Mucosa of stomach (tissue), 1 donor: ENCODE measurements around the gene ZC3H8.

ENCODE experiments used
- H3K27me3 ChIP-seq: one replicate; pipeline ENCODE4 v1.7.0; 2013; ENCODE audit warnings: mild to moderate bottlenecking, low read length; ENCODE audit not compliant: control insufficient read depth, insufficient read depth
- H3K36me3 ChIP-seq: one replicate; pipeline ENCODE4 v1.7.0; 2013; ENCODE audit warnings: low read length; ENCODE audit not compliant: control insufficient read depth, insufficient read depth
- H3K4me1 ChIP-seq: one replicate; pipeline ENCODE4 v1.7.0; 2013; ENCODE audit warnings: mild to moderate bottlenecking, low read length; ENCODE audit not compliant: control insufficient read depth, insufficient read depth
- H3K4me3 ChIP-seq: one replicate; pipeline ENCODE4 v1.7.0; 2013; ENCODE audit warnings: low read length
- H3K9ac ChIP-seq: one replicate; pipeline ENCODE4 v1.7.0; 2013; ENCODE audit warnings: mild to moderate bottlenecking, low read length, moderate library complexity
- H3K9me3 ChIP-seq: one replicate; pipeline ENCODE4 v1.7.0; 2013; ENCODE audit warnings: mild to moderate bottlenecking, low read length, moderate library complexity; ENCODE audit not compliant: control insufficient read depth
- donor health status: Pancreatic carcinoma.

The ZC3H8 gene

GRCh38 chr2:112187046-112187715 is 67.7 kb downstream of the ZC3H8 start:
- H3K9ac ChIP-seq, result no peak overlapping the region
- H3K9me3 ChIP-seq, result no peaks in the 10 kb centered on the region
- no peak overlapping the region for H3K4me3 ChIP-seq
- no peaks in the 10 kb centered on the region for H3K36me3 ChIP-seq
- H3K27me3 ChIP-seq, result peaks cover 10% of the 10 kb centered on the region
- H3K4me1 ChIP-seq, result no peaks in the 10 kb centered on the region

GRCh38 chr2:112185131-112185530 is 69.7 kb downstream of the ZC3H8 start:
- Histone ChIP-seq H3K4me3 (no peak overlapping the region), H3K4me1 (no peaks in the 10 kb centered on the region), H3K9me3 (no peaks in the 10 kb centered on the region), H3K27me3 (peaks cover 20% of the 10 kb centered on the region), H3K36me3 (no peaks in the 10 kb centered on the region), H3K9ac (no peak overlapping the region)

- Histone ChIP-seq H3K36me3 (no peaks in the 10 kb centered on the region), H3K9ac (no peak overlapping the region), H3K9me3 (no peaks in the 10 kb centered on the region), H3K4me3 (no peak overlapping the region), H3K27me3 (peaks cover 20% of the 10 kb centered on the region), H3K4me1 (no peaks in the 10 kb centered on the region)
Measured at GRCh38 chr2:112184121-112184520, 70.7 kb downstream of the ZC3H8 start.

- Histone ChIP-seq H3K4me1 (no peaks in the 10 kb centered on the region), H3K4me3 (no peak overlapping the region), H3K36me3 (no peaks in the 10 kb centered on the region), H3K27me3 (peaks cover 20% of the 10 kb centered on the region), H3K9me3 (no peaks in the 10 kb centered on the region), H3K9ac (no peak overlapping the region)
Measured at GRCh38 chr2:112183327-112184025, 71.4 kb downstream of the ZC3H8 start.

GRCh38 chr2:112182581-112183034 is 72.2 kb downstream of the ZC3H8 start:
- Histone ChIP-seq H3K36me3 (no peaks in the 10 kb centered on the region), H3K27me3 (peaks cover 20% of the 10 kb centered on the region), H3K9me3 (no peaks in the 10 kb centered on the region), H3K4me1 (no peaks in the 10 kb centered on the region), H3K9ac (no peak overlapping the region), H3K4me3 (no peak overlapping the region)

GRCh38 chr2:112181571-112182290 is 73.1 kb downstream of the ZC3H8 start:
- Histone ChIP-seq H3K36me3 (no peaks in the 10 kb centered on the region), H3K4me1 (no peaks in the 10 kb centered on the region), H3K9me3 (no peaks in the 10 kb centered on the region), H3K9ac (no peak overlapping the region), H3K4me3 (no peak overlapping the region), H3K27me3 (peaks cover 20% of the 10 kb centered on the region)

GRCh38 chr2:112175958-112176573 is 78.8 kb downstream of the ZC3H8 start:
- no peak overlapping the region for H3K4me3 ChIP-seq
- H3K27me3 ChIP-seq, result no peaks in the 10 kb centered on the region
- no peaks in the 10 kb centered on the region for H3K9me3 ChIP-seq
- H3K9ac ChIP-seq, result no peak overlapping the region
- H3K36me3 ChIP-seq, result no peaks in the 10 kb centered on the region
- H3K4me1 ChIP-seq, result no peaks in the 10 kb centered on the region

- H3K9ac ChIP-seq, result no peak overlapping the region
- H3K27me3 ChIP-seq, result no peaks in the 10 kb centered on the region
- no peaks in the 10 kb centered on the region for H3K9me3 ChIP-seq
- H3K36me3 ChIP-seq, result no peaks in the 10 kb centered on the region
- no peaks in the 10 kb centered on the region for H3K4me1 ChIP-seq
- no peak overlapping the region for H3K4me3 ChIP-seq
Measured at GRCh38 chr2:112175333-112175732, 79.5 kb downstream of the ZC3H8 start.

- H3K27me3 ChIP-seq, result no peaks in the 10 kb centered on the region
- no peaks in the 10 kb centered on the region for H3K36me3 ChIP-seq
- no peaks in the 10 kb centered on the region for H3K9me3 ChIP-seq
- H3K9ac ChIP-seq, result no peak overlapping the region
- no peaks in the 10 kb centered on the region for H3K4me1 ChIP-seq
- no peak overlapping the region for H3K4me3 ChIP-seq
Measured at GRCh38 chr2:112174383-112174782, 80.5 kb downstream of the ZC3H8 start.

- Histone ChIP-seq H3K9me3 (no peaks in the 10 kb centered on the region), H3K4me3 (no peak overlapping the region)
Measured at GRCh38 chr2:112173646-112174319, 81.1 kb downstream of the ZC3H8 start.

GRCh38 chr2:112170495-112170894 is 84.3 kb downstream of the ZC3H8 start:
- H3K36me3 ChIP-seq, result no peaks in the 10 kb centered on the region
- no peak overlapping the region for H3K4me3 ChIP-seq
- no peaks in the 10 kb centered on the region for H3K27me3 ChIP-seq
- no peaks in the 10 kb centered on the region for H3K4me1 ChIP-seq
- no peaks in the 10 kb centered on the region for H3K9me3 ChIP-seq
- H3K9ac ChIP-seq, result no peak overlapping the region

More at GRCh38 chr2:112173646-112174319, 81.1 kb downstream of the ZC3H8 start:
- no peaks in the 10 kb centered on the region for H3K36me3 ChIP-seq
- no peak overlapping the region for H3K9ac ChIP-seq
- H3K4me1 ChIP-seq, result no peaks in the 10 kb centered on the region
- no peaks in the 10 kb centered on the region for H3K27me3 ChIP-seq
